GM12878 (cell line): Measurements from ENCODE around the gene FGF2. TPM values are rescaled to one million over a fixed set of nuclear protein-coding genes. Genes with fewer than 3 reads are reported as not detected.

Experiments used
- ATAC-seq: fragments of 200-7000 bp; cut with Tn5 transposase; 3 replicates; pipeline ENCODE4 v1.9.1; 2020; ENCODE audit warnings: mild to moderate bottlenecking, moderate library complexity
- BruUV-seq: library from RNA; stranded (reverse); fragments of 400-500 nt; replicated peaks from 2 replicates; lab custom pipeline; 2021; lab: Mats Ljungman, UMichigan
- CTCF ChIA-PET: fragments of 300-600 bp; sonication (Branson Sonifier 250); formaldehyde crosslinking; extraction: SDS; loops from one replicate; lab custom pipeline; 2021; ENCODE audit warnings: inconsistent platforms; lab: Yijun Ruan, JAX
- POLR2A ChIA-PET: fragments of 350-600 bp; formaldehyde crosslinking; extraction: SDS; loops from one replicate; lab custom pipeline; 2021; ENCODE audit warnings: inconsistent platforms; lab: Charles Lee
- RAD21 ChIA-PET: fragments of 300-600 bp; sonication (Branson Sonifier 250); formaldehyde crosslinking; loops from one replicate; lab custom pipeline; 2023; ENCODE audit warnings: antibody characterized with exemption; ENCODE audit not compliant: unreplicated experiment; lab: Charles Lee
- SMC1A ChIA-PET: fragments of 300-600 bp; sonication (Branson Sonifier 250); formaldehyde crosslinking; loops from one replicate; lab custom pipeline; 2023; ENCODE audit not compliant: unreplicated experiment, uncharacterized antibody; lab: Charles Lee
- DNase-seq: peaks from one replicate; pipeline ENCODE4 v3.0.0-alpha.2; 2011; ENCODE audit warnings: low read depth, low spot score
- FAIRE-seq: peaks from 3 replicates; lab custom pipeline; 2011; peaks lifted over from hg19 to GRCh38; lab: Jason Lieb, UNC
- H2AFZ ChIP-seq: 2 replicates; pipeline ENCODE4 v1.6.0; 2011; ENCODE audit warnings: low read depth, low read length, control low read depth; ENCODE audit not compliant: control insufficient read depth
- H3K27ac ChIP-seq: 2 replicates; pipeline ENCODE4 v1.5.1; 2011; ENCODE audit warnings: control low read depth; ENCODE audit not compliant: control insufficient read depth, insufficient read depth
- H3K27me3 ChIP-seq, 2 experiments: replicated peaks in 1 of 2; 2 replicates each; pipeline versions ENCODE4 v1.6.0 to v1.6.1; 2011; ENCODE audit warnings: low read length in 1 of 2; ENCODE audit not compliant: control insufficient read depth in 2 of 2, insufficient read depth in 2 of 2
- H3K36me3 ChIP-seq, 2 experiments: 2 replicates each; pipeline ENCODE4 v1.5.1; 2011; ENCODE audit warnings: low read length in 1 of 2; ENCODE audit not compliant: control insufficient read depth in 2 of 2, insufficient read depth in 2 of 2
- H3K4me1 ChIP-seq: 2 replicates; pipeline ENCODE4 v1.6.1; 2011; ENCODE audit warnings: mild to moderate bottlenecking, low read length, moderate library complexity, mixed read lengths; ENCODE audit not compliant: control insufficient read depth, insufficient read depth
- H3K4me2 ChIP-seq: 2 replicates; pipeline ENCODE4 v1.6.0; 2011; ENCODE audit warnings: control low read depth; ENCODE audit not compliant: control insufficient read depth, insufficient read depth
- H3K4me3 ChIP-seq: fragments of 200-600 bp; sonication (generic); 2 replicates; pipeline ENCODE4 v1.5.1; 2016
- H3K79me2 ChIP-seq: 2 replicates; pipeline ENCODE4 v1.6.0; 2011; ENCODE audit warnings: low read length; ENCODE audit not compliant: control insufficient read depth, insufficient read depth
- H3K9ac ChIP-seq: 2 replicates; pipeline ENCODE4 v1.8.0; 2011; ENCODE audit warnings: low read length, control low read depth, mixed read lengths; ENCODE audit not compliant: control insufficient read depth, insufficient read depth
- H3K9me3 ChIP-seq: replicated peaks from 3 replicates; pipeline ENCODE4 v1.5.1; 2011; ENCODE audit warnings: mild to moderate bottlenecking, low read length; ENCODE audit not compliant: control insufficient read depth, insufficient read depth
- H4K20me1 ChIP-seq: 2 replicates; pipeline ENCODE4 v1.6.0; 2011; ENCODE audit not compliant: control insufficient read depth, insufficient read depth
- BHLHE40 ChIP-seq, 2 experiments: fragments of 450-650 bp in 1 of 2; IDR thresholded peaks; 2 replicates each; pipeline ENCODE4 v1.6.1; 2011 to 2017; ENCODE audit warnings: low read depth in 2 of 2, borderline replicate concordance in 1 of 2, improper control_type of control experiment in 1 of 2, low read length in 1 of 2, mild to moderate bottlenecking in 1 of 2
- CBFB ChIP-seq: IDR thresholded peaks from 2 replicates; pipeline ENCODE4 v1.6.1; 2016; ENCODE audit warnings: antibody characterized with exemption, low read depth
- CREM ChIP-seq: IDR thresholded peaks from 2 replicates; pipeline ENCODE4 v1.6.1; 2014; ENCODE audit warnings: antibody characterized with exemption, low read depth
- DPF2 ChIP-seq: fragments of 450-650 bp; IDR thresholded peaks from 2 replicates; pipeline ENCODE4 v1.6.1; 2017; ENCODE audit warnings: mild to moderate bottlenecking
- MAX ChIP-seq: IDR thresholded peaks from 2 replicates; pipeline ENCODE4 v1.6.1; 2012; ENCODE audit warnings: low read depth, low read length, improper control_type of control experiment
- MEF2A ChIP-seq: IDR thresholded peaks from 2 replicates; pipeline ENCODE4 v1.6.1; 2011; ENCODE audit warnings: low read depth, mild to moderate bottlenecking, low read length, moderate library complexity; ENCODE audit not compliant: insufficient read depth
- NKRF ChIP-seq: fragments of 450-650 bp; conservative IDR thresholded peaks from 2 replicates; pipeline ENCODE4 v1.6.1; 2017; ENCODE audit warnings: mild to moderate bottlenecking, moderate library complexity
- NR2F1 ChIP-seq: fragments of 450-650 bp; conservative IDR thresholded peaks from 2 replicates; pipeline ENCODE4 v1.6.1; 2017; ENCODE audit warnings: mild to moderate bottlenecking
- PAX5 ChIP-seq: IDR thresholded peaks from 2 replicates; pipeline ENCODE4 v1.6.1; 2011; ENCODE audit warnings: low read depth, low read length, borderline replicate concordance
- PBX3 ChIP-seq: IDR thresholded peaks from 2 replicates; pipeline ENCODE4 v1.6.1; 2011; ENCODE audit warnings: mild to moderate bottlenecking, low read depth, low read length, moderate library complexity; ENCODE audit not compliant: insufficient replicate concordance
- RFX5 ChIP-seq: IDR thresholded peaks from 2 replicates; pipeline ENCODE4 v1.6.1; 2011; ENCODE audit warnings: low read depth, low read length, improper control_type of control experiment
- SP1 ChIP-seq: IDR thresholded peaks from one replicate; pipeline ENCODE4 v1.6.1; 2011; ENCODE audit warnings: low read depth, low read length
- SPI1 ChIP-seq: IDR thresholded peaks from 2 replicates; pipeline ENCODE4 v1.6.1; 2011; ENCODE audit warnings: low read depth, mild to moderate bottlenecking, low read length, moderate library complexity, borderline replicate concordance; ENCODE audit not compliant: insufficient read depth
- WGBS: methylation state at CpG from one replicate; pipeline ENCODE4 v1.1.6; 2016; ENCODE audit warnings: low lambda C conversion rate; ENCODE audit not compliant: insufficient replicate concordance, insufficient coverage; ENCODE audit errors: missing lambda C conversion rate; 5-methylcytosine and 5-hydroxymethylcytosine counted together
- in situ Hi-C: fragments of 300-500 bp; cut with MboI; formaldehyde crosslinking; loops from 9 replicates; pipeline ENCODE4 v1.14.3; 2018; ENCODE audit warnings: mixed read lengths
- intact Hi-C: fragments of 100-400 bp; cut with micrococcal nuclease; formaldehyde crosslinking; loops from one replicate; pipeline ENCODE4 v1.14.2; 2022; ENCODE audit not compliant: unreplicated experiment
- polyA plus RNA-seq, 11 experiments: library from polyadenylated mRNA; depleted of rRNA in 4 of 11; unstranded in 6 of 11; stranded (reverse) in 5 of 11; fragments of >200 nt; fragmentation: Nextera tagmentation in 4 of 11; fragmentation: Illumina TruSeq in 1 of 11; extraction: Ambion mirVana in 4 of 11; extraction: Trizol in 1 of 11; gene quantifications; 1 replicate in 1 of 11; 2 replicates in 10 of 11; pipeline versions ENCODE4 v1.2.1 to v1.2.3, GENCODE V29; 2011 to 2016; ENCODE audit warnings: inconsistent platforms in 2 of 11, missing spikeins in 2 of 11, low read depth in 1 of 11
- total RNA-seq, 4 experiments: library from RNA; depleted of rRNA in 3 of 4; stranded (reverse); fragments of >200 nt in 3 of 4; fragmentation: Illumina TruSeq in 1 of 4; extraction: Trizol in 1 of 4; gene quantifications; 2 replicates each; pipeline versions ENCODE4 v1.2.1 to v1.2.3, GENCODE V29; 2013 to 2021

The FGF2 gene
- total and polyA plus RNA-seq, 10 of the 15 experiments (the other 5 are each of a cell fraction or from before 2014, with no cell fraction given) = 0.13 to 1.7 (median 0.25) TPM

DNA sequence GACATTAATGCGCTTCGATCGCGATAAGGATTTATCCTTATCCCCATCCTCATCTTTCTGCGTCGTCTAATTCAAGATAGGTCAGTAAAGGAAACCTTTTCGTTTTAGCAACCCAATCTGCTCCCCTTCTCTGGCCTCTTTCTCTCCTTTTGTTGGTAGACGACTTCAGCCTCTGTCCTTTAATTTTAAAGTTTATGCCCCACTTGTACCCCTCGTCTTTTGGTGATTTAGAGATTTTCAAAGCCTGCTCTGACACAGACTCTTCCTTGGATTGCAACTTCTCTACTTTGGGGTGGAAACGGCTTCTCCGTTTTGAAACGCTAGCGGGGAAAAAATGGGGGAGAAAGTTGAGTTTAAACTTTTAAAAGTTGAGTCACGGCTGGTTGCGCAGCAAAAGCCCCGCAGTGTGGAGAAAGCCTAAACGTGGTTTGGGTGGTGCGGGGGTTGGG is 528 bp upstream of the FGF2 start:
- in situ Hi-C loops = no loop called here
- H3K9ac ChIP-seq = no peak overlapping the region

DNA sequence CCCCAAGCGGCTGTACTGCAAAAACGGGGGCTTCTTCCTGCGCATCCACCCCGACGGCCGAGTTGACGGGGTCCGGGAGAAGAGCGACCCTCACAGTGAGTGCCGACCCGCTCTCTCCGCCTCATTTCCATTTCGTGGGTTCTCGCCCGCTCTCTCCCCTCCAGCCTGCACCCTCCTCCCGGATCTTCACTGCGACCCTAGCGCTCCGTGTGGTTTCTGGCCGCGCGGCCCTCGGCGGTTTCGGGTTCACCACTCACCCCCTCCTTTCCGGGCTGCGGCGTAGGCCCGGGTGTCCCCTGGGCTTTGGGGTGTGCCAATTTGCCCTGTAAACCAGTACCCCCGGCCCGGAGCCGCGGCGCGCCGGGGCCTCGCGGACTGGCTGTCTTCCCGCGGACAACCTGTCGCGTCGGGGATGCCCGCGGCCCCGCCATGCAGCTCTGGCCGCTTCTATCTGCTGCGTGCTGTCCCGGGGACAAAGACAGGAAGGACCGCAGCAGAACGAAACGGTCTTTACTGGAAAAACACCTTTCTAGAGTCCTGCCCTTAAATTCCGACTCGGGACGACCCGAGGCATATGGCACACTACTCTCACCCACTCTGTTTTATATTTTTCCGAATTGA is 737 bp downstream of the FGF2 start:
- ChIA-PET CTCF (interaction anchor here (0.8 kb wide), 1 partner anchor 96 kb away, joined by 3 read pairs; no protein-coding TSS in a partner anchor), POLR2A (no interaction called here), SMC1A (interaction anchor here (0.8 to 1.3 kb wide), 2 partner anchors 11 to 69 kb away, joined by 3 to 4 read pairs; no protein-coding TSS in a partner anchor), RAD21 (interaction anchor here (1.1 kb wide), 1 partner anchor 70 kb away, joined by 3 read pairs; no protein-coding TSS in a partner anchor)
- intact Hi-C loops = loop anchor here (5.0 to 10.0 kb wide), 3 partner anchors 65 to 193 kb away; partner anchors contain the start of gene NUDT6
- Histone ChIP-seq H2AFZ (peak overlapping the region; percentile 45), H3K4me3 (peak overlapping the region; percentile 67), H3K4me1 (peaks cover 3% of the 10 kb centered on the region; the same call in 1 of the 2 replicates), H4K20me1 (no peaks in the 10 kb centered on the region), H3K27ac (peak overlapping the region; percentile 47), H3K79me2 (no peaks in the 10 kb centered on the region), H3K27me3 (no peaks in the 10 kb centered on the region; a peak in 1 of 4 replicates), H3K36me3 (no peaks in the 10 kb centered on the region), H3K9me3 (no peaks in the 10 kb centered on the region), H3K4me2 (peak overlapping the region; percentile 86), H3K9ac (peak overlapping the region; percentile 43)
- peak; percentile 8 for DNase-seq
- BruUV-seq = no TSS peak
- 0% methylated on average over 51 of the region's 57 CpGs for whole genome bisulfite sequencing
- no peak for FAIRE-seq
- ATAC-seq = peak; percentile 74
- in situ Hi-C loops = no loop called here
- TF ChIP-seq PBX3 (no peak), NKRF (no peak), CREM (0 out of 2 replicates have a peak, but pooled peaks have one; percentile 6), MAX (peak; percentile 22; the same call in 1 of the 2 replicates), DPF2 (0 out of 2 replicates have a peak, but pooled peaks have one; percentile 14), CBFB (peak; percentile 72), MEF2A (no peak), PAX5 (peak; percentile 73; the same call in 1 of the 2 replicates), SP1 (peak; percentile 50), NR2F1 (peak; percentile 51), SPI1 (no peak), BHLHE40 (IDR thresholded peaks at IDR 0.05; ENCODE audit: borderline replicate concordance in 1 of 2, low read depth in 2 of 2, low read length in 1 of 2) (peak; percentile 51 to 58; a peak in 3 of 4 replicates)

More for the DNA sequence above, 528 bp upstream of the FGF2 start:
- Histone ChIP-seq H3K27ac (no peak overlapping the region), H3K4me3 (no peak overlapping the region), H2AFZ (no peak overlapping the region), H3K27me3 (no peaks in the 10 kb centered on the region; a peak in 1 of 4 replicates), H4K20me1 (no peaks in the 10 kb centered on the region), H3K4me1 (peaks cover 3% of the 10 kb centered on the region; the same call in 1 of the 2 replicates), H3K79me2 (no peaks in the 10 kb centered on the region), H3K36me3 (no peaks in the 10 kb centered on the region), H3K4me2 (no peak overlapping the region), H3K9me3 (no peaks in the 10 kb centered on the region)
- RAD21 ChIA-PET = no interaction called here
- intact Hi-C loops = loop anchor here (5.0 to 10.0 kb wide), 3 partner anchors 64 to 191 kb away; partner anchors contain the start of gene NUDT6
- FAIRE-seq = no peak
- CTCF ChIA-PET = no interaction called here
- no TSS peak for BruUV-seq
- no peak for ATAC-seq
- SMC1A ChIA-PET = no interaction called here
- POLR2A ChIA-PET = no interaction called here
- DNase-seq = no peak
- WGBS = 74% methylated on average over 17 of the region's 18 CpGs
- TF ChIP-seq RFX5 = no peak
